Endothelial cell of umbilical vein (primary cell): ENCODE results near the gene TAGLN2. TPM values are rescaled to one million over a fixed set of nuclear protein-coding genes. Genes with fewer than 3 reads are reported as not detected.

Source experiments
- BruUV-seq: library from RNA; stranded (reverse); fragments of 400-500 nt; replicated peaks from 2 replicates; lab custom pipeline; 2021; lab: Mats Ljungman, UMichigan
- CTCF ChIA-PET: fragments of 300-600, 350-600 bp; sonication (Branson Sonifier 250); formaldehyde crosslinking; loops from one replicate; lab custom pipeline; 2021; ENCODE audit warnings: antibody characterized with exemption, inconsistent platforms; lab: Charles Lee
- POLR2A ChIA-PET: fragments of 300-600, 350-600 bp; sonication (Branson Sonifier 250); formaldehyde crosslinking; loops from one replicate; lab custom pipeline; 2021; ENCODE audit warnings: antibody characterized with exemption, inconsistent platforms; lab: Charles Lee
- DNase-seq: peaks from one replicate; pipeline ENCODE4 v3.0.0-alpha.2; 2011; ENCODE audit warnings: low read depth, low spot score
- FAIRE-seq: peaks from 2 replicates; lab custom pipeline; 2011; peaks lifted over from hg19 to GRCh38; lab: Jason Lieb, UNC
- H2AFZ ChIP-seq: 2 replicates; pipeline ENCODE4 v1.6.0; 2012; ENCODE audit warnings: low read depth, low read length, control low read depth, inconsistent platforms
- H3K27ac ChIP-seq: 2 replicates; pipeline ENCODE4 v1.5.1; 2011; ENCODE audit warnings: low read depth, mild to moderate bottlenecking, control low read depth, low read length, moderate library complexity; ENCODE audit not compliant: insufficient read depth
- H3K27me3 ChIP-seq, 2 experiments: 2 replicates each; pipeline versions ENCODE4 v1.6.0 to v1.6.1; 2011; ENCODE audit warnings: low read length in 2 of 2, mixed read lengths in 1 of 2; ENCODE audit not compliant: control insufficient read depth in 2 of 2, insufficient read depth in 2 of 2
- H3K36me3 ChIP-seq, 2 experiments: 2 replicates in 1 of 2; 3 replicates in 1 of 2; pipeline ENCODE4 v1.5.1; 2011; ENCODE audit warnings: low read length in 2 of 2, mild to moderate bottlenecking in 1 of 2, moderate library complexity in 1 of 2; ENCODE audit not compliant: control insufficient read depth in 2 of 2, insufficient read depth in 2 of 2; ENCODE audit errors: extremely low read depth in 1 of 2
- H3K4me1 ChIP-seq: 3 replicates; pipeline ENCODE4 v1.5.1; 2011; ENCODE audit warnings: mild to moderate bottlenecking, low read length; ENCODE audit not compliant: control insufficient read depth, insufficient read depth; ENCODE audit errors: extremely low read depth
- H3K4me2 ChIP-seq: 2 replicates; pipeline ENCODE4 v1.6.1; 2011; ENCODE audit warnings: low read length, control low read depth, mixed read lengths; ENCODE audit not compliant: insufficient read depth
- H3K4me3 ChIP-seq, 3 experiments: fragments of 200-600 bp in 1 of 3; sonication (generic), shearing (Covaris generic) in 1 of 3; replicated peaks in 1 of 3; 2 replicates each; pipeline ENCODE4 v1.5.1; 2011 to 2016; ENCODE audit warnings: control low read depth in 3 of 3, low read length in 3 of 3, mild to moderate bottlenecking in 2 of 3, inconsistent platforms in 1 of 3, low read depth in 1 of 3, moderate library complexity in 1 of 3; ENCODE audit not compliant: insufficient read depth in 1 of 3
- H3K79me2 ChIP-seq: 2 replicates; pipeline ENCODE4 v1.6.0; 2012; ENCODE audit warnings: low read length, inconsistent platforms; ENCODE audit not compliant: control insufficient read depth, insufficient read depth
- H3K9ac ChIP-seq: replicated peaks from 2 replicates; pipeline ENCODE3; 2011; ENCODE audit warnings: low read length, control low read depth; ENCODE audit not compliant: insufficient read depth; ENCODE audit errors: extremely low read depth
- H3K9me1 ChIP-seq: replicated peaks from 3 replicates; pipeline ENCODE4 v1.6.0; 2011; ENCODE audit warnings: mild to moderate bottlenecking, low read length; ENCODE audit not compliant: control insufficient read depth, insufficient read depth; ENCODE audit errors: extremely low read depth
- H3K9me3 ChIP-seq: replicated peaks from 2 replicates; pipeline ENCODE4 v1.5.1; 2012; ENCODE audit warnings: low read length, inconsistent platforms; ENCODE audit not compliant: control insufficient read depth, insufficient read depth
- H4K20me1 ChIP-seq: replicated peaks from 2 replicates; pipeline ENCODE3; 2011; ENCODE audit warnings: mild to moderate bottlenecking, low read length; ENCODE audit not compliant: control insufficient read depth, insufficient read depth; ENCODE audit errors: extremely low read depth
- CTCF ChIP-seq, 2 donors: IDR thresholded peaks; 1 replicate in 1 of 2; 2 replicates in 1 of 2; pipeline ENCODE4 v1.5.1; 2011; ENCODE audit warnings: low read length in 2 of 2, mild to moderate bottlenecking in 2 of 2, moderate library complexity in 2 of 2, control low read depth in 1 of 2, inconsistent platforms in 1 of 2, low read depth in 1 of 2; ENCODE audit not compliant: insufficient read depth in 1 of 2; ENCODE audit errors: extremely low read depth in 1 of 2
- EZH2 ChIP-seq: IDR thresholded peaks from 2 replicates; pipeline ENCODE4 v1.6.1; 2012; ENCODE audit warnings: borderline replicate concordance, low read depth, mild to moderate bottlenecking, moderate library complexity, low read length, inconsistent platforms; ENCODE audit not compliant: severe bottlenecking
- FOS ChIP-seq: IDR thresholded peaks from 2 replicates; pipeline ENCODE4 v1.6.1; 2011; ENCODE audit warnings: mild to moderate bottlenecking, low read length, moderate library complexity, borderline replicate concordance; ENCODE audit not compliant: insufficient read depth
- GATA2 ChIP-seq: IDR thresholded peaks from 2 replicates; pipeline ENCODE4 v1.7.0; 2011; ENCODE audit warnings: low read depth, mild to moderate bottlenecking, moderate library complexity, mixed read lengths, low read length; ENCODE audit not compliant: insufficient read length, insufficient read depth
- JUN ChIP-seq: IDR thresholded peaks from 2 replicates; pipeline ENCODE4 v1.6.1; 2011; ENCODE audit warnings: borderline replicate concordance, low read depth; ENCODE audit not compliant: insufficient read length, insufficient read depth
- MAX ChIP-seq: IDR thresholded peaks from 2 replicates; pipeline ENCODE4 v1.6.1; 2011; ENCODE audit not compliant: insufficient read depth, insufficient read length
- MYC ChIP-seq: IDR thresholded peaks from one replicate; pipeline ENCODE4 v1.6.1; 2011; ENCODE audit warnings: mild to moderate bottlenecking, low read depth, low read length
- POLR2A ChIP-seq: IDR thresholded peaks from 2 replicates; pipeline ENCODE4 v1.6.1; 2012; ENCODE audit warnings: low read depth, mild to moderate bottlenecking, control low read depth, low read length
- POLR2AphosphoS5 ChIP-seq: IDR thresholded peaks from 2 replicates; pipeline ENCODE4 v1.6.1; 2012; ENCODE audit warnings: low read depth, mild to moderate bottlenecking, control low read depth, low read length, moderate library complexity; ENCODE audit not compliant: insufficient read depth
- dilution Hi-C: fragments of 300-500 bp; cut with MboI; formaldehyde crosslinking; loops from one replicate; pipeline ENCODE4 v1.15.0; 2019; ENCODE audit warnings: low sequenced_read_pairs; ENCODE audit not compliant: extremely low pct_ligation_motif_present
- intact Hi-C: fragments of 100-400 bp; cut with micrococcal nuclease; formaldehyde crosslinking; loops from one replicate; pipeline ENCODE4 v1.10.0; 2022
- polyA plus RNA-seq, 4 experiments: library from polyadenylated mRNA; depleted of rRNA in 3 of 4; stranded (reverse) in 3 of 4; unstranded in 1 of 4; fragments of >200 nt; gene quantifications; 2 replicates each; pipeline versions ENCODE4 v1.2.1 to v1.2.3, GENCODE V29; 2011 to 2012; ENCODE audit warnings: missing spikeins in 1 of 4
- total RNA-seq: library from RNA; stranded (reverse); gene quantifications from 2 replicates; pipeline ENCODE4 v1.2.3, GENCODE V29; 2021

Gene TAGLN2
- total and polyA plus RNA-seq, 2 donors (not counting 3 experiments of a cell fraction or from before 2014, with no cell fraction given) = 646 to 1,279 TPM

GRCh38 chr1:159932296-159933285 lies 7.3 kb upstream of the TAGLN2 start:
- Histone ChIP-seq H3K9me3 (no peaks in the 10 kb centered on the region), H3K79me2 (no peaks in the 10 kb centered on the region), H3K27me3 (peaks cover 0 to 7% of the 10 kb centered on the region in 2 experiments), H3K36me3 (no peaks in the 10 kb centered on the region), H3K9me1 (no peaks in the 10 kb centered on the region), H3K4me1 (no peaks in the 10 kb centered on the region), H2AFZ (no peak overlapping the region), H4K20me1 (no peaks in the 10 kb centered on the region), H3K9ac (no peak overlapping the region), H3K4me2 (no peak overlapping the region), H3K27ac (no peak overlapping the region), H3K4me3 (no peak overlapping the region)
- CTCF ChIA-PET = interaction anchor here (1.0 to 13.3 kb wide), 2 partner anchors 13 to 73 kb away, joined by 4 to 169 read pairs; partner anchors contain the start of gene IGSF9
- TF ChIP-seq MAX = no peak
- TF ChIP-seq POLR2AphosphoS5 = no peak
- TF ChIP-seq FOS = no peak
- TF ChIP-seq JUN = no peak
- no peak for TF ChIP-seq EZH2
- TF ChIP-seq POLR2A = no peak
- TF ChIP-seq MYC = no peak
- TF ChIP-seq CTCF (IDR thresholded peaks at IDR 0.05; ENCODE audit: extremely low read depth in 1 of 2, insufficient read depth in 1 of 2, low read depth in 1 of 2, low read length in 2 of 2) = no peak
- no peak for TF ChIP-seq GATA2
- POLR2A ChIA-PET = no interaction called here
- BruUV-seq = no TSS peak
- DNase-seq (no peak), FAIRE-seq (no peak)
- intact Hi-C loops = loop anchor here (2.0 kb wide), 1 partner anchor 410 kb away; the partner anchor contains the start of genes COPA and NCSTN
- dilution Hi-C loops = no loop called here
